Left lobe of liver (tissue), 2 donors: Measurements from ENCODE around the gene RAPGEF6. TPM values are rescaled to one million over a fixed set of nuclear protein-coding genes. Genes with fewer than 3 reads are reported as not detected.
"Not testable (repeated sequence)": the region's sequence is repeated elsewhere in the genome, so short reads cannot be mapped to it uniquely, and the experiment has no call there.

ENCODE experiments used
- ATAC-seq: fragments of 200-7000 bp; cut with Tn5 transposase; one replicate; pipeline ENCODE4 v1.9.1; 2020; ENCODE audit warnings: mild to moderate bottlenecking, moderate library complexity
- DNase-seq: peaks from one replicate; pipeline ENCODE4 v3.0.0-alpha.2; 2020; ENCODE audit warnings: low spot score
- total RNA-seq: library from RNA; stranded (reverse); gene quantifications from one replicate; pipeline ENCODE4 v1.2.1, GENCODE V29; 2021
- donor health status: DM: no; HTN: no; CAD: no; lungs with moderate emphysema.
- donor health status: DM: no; HTN: yes; CAD: no.

The RAPGEF6 gene
- total RNA-seq, 1 donor from 2014 or later: 3.9 TPM

DNA sequence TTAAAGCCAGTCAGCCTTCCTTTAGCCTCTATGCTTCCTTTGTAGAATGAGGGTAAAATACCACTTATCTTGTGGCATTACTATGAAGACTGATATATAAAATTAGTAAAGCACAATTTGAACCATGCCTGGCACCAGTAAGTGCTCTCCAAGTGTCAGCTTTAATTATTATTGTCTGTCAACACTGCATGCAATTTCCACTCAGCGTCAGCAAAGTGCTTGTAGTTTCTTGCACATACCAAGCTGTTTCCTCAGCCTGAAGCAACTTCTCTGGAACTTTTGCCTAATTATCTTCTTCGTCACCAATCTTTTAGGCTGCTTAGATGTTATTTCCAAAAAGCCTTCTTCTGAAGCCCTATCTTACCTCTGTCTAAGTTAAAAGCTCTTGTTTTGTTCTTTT is 193.8 kb downstream of the RAPGEF6 start:
- ATAC-seq (no peak), DNase-seq (no peak)

DNA sequence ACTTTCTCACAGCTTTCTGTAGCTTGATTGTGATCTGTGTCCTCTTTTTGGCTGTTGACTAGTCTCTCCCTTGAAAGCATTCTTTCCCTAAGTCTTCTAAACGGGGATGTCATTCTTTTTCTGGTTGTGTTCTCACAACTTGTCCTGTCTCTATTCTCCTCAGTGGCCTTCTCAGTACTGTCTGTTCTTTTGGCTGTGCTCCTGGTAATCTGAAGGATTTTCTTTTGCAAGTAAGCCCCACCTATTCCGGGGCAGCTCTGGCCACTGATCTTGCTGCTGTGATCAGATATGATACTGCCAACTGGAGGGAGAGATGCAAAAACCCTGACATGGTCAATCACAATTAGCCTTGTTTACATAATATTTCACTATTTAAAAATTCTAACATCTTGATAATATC is 198.9 kb downstream of the RAPGEF6 start:
- no peak for ATAC-seq

DNA sequence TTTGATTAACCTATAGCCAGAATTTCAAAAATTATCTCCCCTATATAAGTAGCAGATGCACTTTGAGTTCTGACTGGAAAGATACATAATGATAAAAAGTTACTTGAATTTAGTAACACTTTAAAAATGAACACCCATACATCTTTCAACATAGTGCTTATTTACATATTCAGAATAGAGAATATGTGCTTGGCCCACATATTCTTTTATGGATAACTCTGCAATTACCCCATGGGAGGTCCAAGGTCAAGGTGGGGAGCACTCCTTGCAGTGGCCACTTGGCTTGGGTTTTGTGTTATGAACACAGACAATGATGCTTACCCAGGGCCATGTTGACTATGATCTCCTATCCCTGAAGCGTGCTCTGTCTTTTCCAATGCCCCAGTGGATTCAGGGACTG is 201.9 kb downstream of the RAPGEF6 start:
- no peak for ATAC-seq

More for the DNA sequence above, 198.9 kb downstream of the RAPGEF6 start:
- DNase-seq: no peak

DNA sequence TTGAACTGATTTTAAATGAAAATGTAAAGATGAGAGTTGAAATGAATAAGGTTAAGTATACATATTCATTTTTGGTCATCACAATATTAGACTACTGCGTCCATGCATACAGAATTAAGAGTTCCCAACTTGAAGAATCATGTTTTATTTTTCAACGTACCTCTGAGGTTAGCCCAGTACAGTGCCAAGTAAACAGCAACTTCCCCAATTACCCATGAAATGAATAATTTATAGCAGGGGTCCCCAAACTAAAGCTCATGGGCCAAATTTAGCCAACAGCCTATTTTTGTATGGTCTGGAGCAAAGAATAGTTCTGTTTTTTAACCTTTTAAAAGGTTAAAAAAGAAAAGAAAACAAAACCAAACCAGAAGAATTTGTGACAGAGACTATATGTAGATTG is 203.2 kb downstream of the RAPGEF6 start:
- DNase-seq: no peak
- no peak for ATAC-seq

More for the DNA sequence above, 201.9 kb downstream of the RAPGEF6 start:
- no peak for DNase-seq

DNA sequence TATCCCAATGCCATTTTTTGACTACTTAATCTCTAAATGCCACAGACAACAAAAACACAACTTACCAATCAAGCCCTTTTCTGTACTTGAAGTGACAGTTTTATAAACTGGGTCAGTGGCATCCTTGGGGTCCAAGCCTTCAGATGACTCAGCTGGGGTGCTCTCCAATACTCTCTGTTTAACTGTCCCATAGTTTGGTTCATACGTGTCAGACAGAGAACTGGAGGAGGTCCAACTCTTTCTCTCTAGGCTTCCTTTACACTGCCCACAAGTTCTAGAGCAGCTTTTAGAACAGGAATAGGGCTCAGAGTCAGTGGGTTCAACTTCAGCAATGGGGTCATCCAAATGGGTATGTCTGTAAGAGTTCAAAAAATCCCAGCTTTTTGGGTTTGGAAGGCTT is 204.2 kb downstream of the RAPGEF6 start:
- ATAC-seq (no peak), DNase-seq (no peak)

DNA sequence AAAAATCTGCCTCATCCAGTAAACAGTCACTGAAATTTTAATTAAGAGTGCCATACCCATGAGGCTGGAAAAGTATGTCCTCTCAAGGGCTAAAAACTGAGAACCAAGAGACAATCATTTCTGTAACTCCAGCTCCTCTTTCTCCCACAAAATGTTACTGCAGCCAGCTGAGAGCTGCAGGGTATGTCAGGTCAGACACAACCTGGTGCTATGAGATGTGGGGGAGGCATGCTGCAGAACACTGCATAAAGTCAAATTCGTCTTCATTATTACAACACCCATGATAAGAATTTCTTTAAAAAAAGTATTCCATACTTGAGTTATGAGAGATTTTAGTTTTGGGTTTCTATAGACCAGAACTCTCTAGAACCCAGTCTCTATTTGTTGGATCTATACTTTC is 209.0 kb downstream of the RAPGEF6 start:
- ATAC-seq: no peak
- no peak for DNase-seq

DNA sequence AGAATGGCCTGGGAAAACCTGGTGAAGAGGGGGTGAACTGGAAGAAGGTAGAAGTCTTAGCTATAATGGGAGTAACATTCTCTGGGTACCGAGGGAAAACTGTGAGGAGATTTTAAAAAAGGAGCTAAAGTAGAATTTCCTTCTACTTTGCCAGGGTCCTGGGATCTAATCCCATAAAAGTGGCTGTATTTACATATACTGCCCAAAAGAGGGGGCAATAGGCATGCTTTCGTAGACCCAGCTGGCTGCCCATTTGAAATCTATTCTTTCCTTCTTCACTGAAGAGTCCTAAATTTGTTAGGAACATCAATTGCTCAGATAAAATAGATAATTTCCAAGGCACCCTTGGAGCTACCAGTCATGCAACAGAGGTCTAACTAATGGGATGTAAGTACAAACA is 212.0 kb downstream of the RAPGEF6 start:
- ATAC-seq: peak; percentile 74

DNA sequence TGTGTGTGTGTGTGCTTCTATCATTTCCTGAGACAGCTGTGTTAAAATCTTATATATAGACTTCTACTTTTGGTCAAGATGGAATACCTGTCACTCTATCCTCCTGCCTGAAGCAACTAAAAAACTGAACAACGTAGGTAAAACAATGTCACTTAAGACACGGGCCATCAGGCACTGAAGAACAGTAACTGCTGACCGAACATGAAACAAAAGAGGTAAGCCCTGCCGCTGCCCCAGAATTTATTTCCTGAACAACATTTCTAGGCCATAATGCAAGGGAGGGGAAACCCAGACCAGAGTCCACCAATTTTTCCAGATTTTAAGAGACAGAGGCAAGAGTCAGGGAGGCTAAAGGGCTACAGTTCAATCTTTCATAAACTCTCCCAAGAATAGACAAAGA is 215.2 kb downstream of the RAPGEF6 start:
- DNase-seq: no peak
- no peak for ATAC-seq

More for the DNA sequence above, 212.0 kb downstream of the RAPGEF6 start:
- no peak for DNase-seq

DNA sequence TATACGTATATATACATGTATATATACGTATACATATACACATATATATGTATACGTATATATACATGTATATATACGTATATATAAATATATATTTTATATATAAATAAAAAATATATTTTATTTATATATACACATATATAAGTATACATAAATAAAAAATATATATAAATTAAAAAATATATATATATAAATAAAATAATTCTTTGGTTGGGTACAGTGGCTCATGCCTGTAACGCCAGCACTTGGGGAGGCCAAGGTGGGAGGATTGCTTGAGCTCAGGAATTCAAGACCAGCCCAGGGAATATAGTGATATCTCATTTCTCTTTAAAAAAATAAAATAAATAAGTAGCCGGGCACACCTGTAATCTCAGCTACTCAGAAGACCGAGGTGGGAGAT is 216.2 kb downstream of the RAPGEF6 start:
- no peak for DNase-seq
- ATAC-seq: no peak

DNA sequence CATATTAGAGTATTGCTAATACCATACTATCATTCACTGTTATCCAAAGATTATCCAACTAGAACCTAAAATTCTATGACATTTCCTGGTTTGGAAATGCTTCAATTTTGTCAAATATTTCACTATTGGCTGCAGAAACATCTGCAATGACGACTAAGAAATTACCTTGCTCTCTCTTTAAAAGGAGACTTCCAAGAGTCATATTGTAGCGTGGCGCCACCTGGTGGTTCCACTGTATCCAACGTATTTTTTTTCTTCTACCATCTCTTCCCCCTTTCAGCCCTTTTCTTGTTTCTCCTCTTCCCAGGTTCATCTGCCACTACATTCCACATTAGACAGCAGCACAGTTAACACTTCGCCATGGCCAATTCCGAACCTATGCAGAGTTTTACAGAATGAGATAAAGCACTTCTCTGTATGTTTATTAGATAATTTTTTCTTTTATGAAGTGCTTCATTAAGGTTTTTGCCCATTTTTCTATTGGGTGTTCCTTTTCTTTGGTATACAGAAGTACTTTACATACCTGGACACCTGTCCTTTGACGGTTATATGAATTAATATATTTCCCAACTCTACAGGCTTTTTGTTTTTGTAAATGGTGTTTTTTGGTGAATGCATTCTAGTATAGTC is 217.7 kb downstream of the RAPGEF6 start:
- DNase-seq (peak; percentile 73), ATAC-seq (peak; percentile 98)

DNA sequence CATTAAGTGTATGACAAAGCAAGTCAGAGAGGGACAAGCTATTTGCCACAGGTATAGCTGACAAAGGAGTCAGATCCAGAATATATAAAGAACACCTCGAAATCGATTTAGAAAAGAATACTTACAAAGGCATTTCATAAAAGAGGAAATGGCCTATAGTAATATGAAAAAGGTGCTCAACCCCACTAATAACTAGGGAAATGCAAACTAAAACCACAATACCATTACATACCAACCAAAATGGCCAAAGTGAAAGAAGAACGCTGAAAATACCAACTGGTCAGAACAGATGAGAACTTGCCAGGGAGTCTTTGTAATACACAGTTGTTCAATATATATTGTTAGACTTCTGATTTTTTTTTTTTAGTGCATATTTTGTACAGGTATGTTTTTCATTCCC is 218.3 kb downstream of the RAPGEF6 start:
- ATAC-seq (no peak), DNase-seq (no peak)

DNA sequence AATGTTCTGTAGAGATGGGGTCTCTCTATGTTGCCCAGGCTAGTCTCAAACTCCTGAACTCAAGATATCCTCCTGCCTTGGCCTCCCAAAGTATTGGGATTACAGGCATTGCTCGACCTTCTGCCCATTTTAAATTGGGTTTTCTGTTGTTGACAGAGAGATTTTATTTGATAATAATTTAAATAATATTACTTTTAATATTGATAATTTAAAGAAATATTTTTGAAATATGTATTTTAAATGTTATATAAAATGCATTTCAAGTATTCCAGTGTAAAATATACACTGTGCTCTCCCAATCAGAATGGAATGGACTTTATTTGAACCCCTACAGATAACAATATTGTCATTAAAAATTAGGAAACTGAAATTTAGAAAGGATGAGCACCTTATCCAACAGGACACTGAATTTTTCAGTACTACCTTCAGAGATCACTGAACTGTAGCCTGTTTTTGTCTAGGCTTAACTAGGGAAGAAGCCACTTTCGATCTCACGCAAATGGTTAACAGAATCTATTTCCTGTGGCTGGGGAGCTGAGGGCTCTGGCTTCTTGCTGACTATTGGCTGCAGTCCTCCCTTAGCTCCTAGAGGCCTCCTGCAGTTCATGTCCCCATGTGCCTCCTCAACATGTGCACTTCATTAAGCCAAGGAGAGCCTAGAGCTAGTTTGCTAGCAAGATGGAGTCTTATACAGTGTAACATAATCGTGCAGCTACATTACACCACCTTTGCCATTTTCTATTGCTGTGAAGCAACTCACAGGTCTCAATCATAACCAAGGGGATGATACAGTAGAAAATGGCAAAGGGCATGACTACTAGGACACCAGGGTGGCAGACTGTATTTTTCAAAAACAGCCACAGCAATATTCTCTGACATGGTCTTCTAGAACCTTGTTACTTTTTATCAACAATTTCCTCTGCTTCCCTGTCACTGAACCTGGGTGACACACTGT is 221.1 kb downstream of the RAPGEF6 start:
- ATAC-seq: no peak

DNA sequence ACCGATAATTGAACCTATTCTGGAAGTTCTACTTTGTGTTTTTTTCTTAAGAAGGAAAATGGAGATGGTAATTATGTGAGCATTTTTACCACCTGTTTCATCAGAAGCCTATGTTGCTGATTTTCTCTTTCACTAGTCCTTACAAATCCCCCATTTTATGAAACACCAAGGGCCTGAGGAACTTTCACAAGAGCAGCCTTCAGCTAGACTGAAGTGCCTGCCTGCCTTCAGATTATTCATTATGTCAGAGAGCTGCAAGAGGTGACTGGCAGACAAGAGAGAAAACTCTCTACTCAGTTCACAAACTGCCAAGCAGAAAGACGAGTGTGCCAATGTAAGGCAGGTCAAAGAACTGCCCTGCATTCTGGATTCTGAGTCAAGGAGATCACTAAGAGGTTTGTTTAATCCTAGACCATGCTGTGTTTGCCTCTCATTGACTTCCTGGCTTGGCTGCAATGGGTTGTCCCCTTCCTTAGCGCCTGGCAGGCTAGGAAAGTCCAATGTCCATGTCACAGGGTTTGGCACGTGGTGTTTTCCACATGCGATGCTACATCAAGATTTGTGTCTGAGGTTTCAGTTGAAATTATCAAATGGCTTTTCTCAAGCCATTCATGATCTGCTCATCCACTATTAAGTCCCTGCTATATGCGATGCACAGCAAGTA is 227.9 kb downstream of the RAPGEF6 start:
- peak; percentile 67 for DNase-seq
- ATAC-seq: peak; percentile 96

More for the DNA sequence above, 221.1 kb downstream of the RAPGEF6 start:
- no peak for DNase-seq

DNA sequence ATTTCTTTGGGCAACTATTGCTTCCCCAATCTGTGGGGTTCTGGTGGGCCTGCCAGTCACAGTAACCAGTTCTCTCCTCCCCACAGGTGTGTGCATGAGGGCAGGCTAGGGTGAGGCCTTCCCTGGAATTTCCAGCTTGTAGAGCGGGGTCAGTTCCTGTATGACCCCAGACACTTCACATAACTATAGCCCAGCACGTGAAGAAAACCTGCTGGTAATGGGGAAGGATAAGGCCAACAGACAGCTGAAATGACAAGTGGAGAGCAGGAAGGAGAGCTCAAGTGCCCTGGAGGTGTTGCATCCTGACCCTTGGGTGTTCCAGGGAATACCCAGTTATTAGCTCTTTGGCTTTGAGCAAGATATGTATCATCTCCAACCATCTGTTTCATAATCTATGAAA is 229.0 kb downstream of the RAPGEF6 start:
- no peak for ATAC-seq
- no peak for DNase-seq

DNA sequence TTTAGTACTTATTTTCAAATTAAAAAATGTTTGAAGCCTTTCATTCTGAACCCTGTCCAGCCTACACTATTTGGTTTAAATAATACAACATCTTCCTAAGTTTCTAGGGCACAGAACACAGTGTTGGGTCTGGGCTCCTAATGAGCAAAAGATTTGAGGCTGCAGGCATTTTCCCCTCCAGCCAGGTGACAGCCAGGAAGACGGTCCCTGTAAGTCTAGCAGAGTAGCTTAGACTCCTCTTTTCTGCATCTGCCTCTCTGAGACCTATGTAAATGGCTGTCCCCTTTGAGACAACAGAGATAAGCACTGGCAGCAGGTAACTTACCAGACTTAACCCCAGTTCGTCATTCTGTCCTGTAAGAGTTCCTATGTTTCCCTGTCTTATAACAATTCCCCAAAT is 229.4 kb downstream of the RAPGEF6 start:
- DNase-seq (no peak), ATAC-seq (no peak)

DNA sequence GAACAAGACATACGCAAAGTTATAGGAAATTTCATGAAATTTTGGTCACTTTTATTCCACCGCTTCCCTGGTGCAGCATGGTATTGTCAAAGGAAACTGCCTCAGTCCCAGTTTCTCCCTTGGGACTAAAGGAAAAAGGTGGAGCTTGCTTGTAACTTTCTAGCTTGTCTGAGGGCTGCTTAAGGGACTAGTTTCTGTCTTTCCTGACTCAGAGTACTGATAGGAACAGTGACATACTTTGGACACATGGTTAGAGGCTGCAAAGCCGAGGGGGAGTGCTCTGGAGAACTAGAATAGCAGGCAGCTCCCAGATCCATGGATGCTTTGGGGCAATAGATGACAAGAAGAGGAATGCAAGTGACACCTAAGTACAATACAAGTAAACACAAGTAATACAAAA is 234.4 kb downstream of the RAPGEF6 start:
- ATAC-seq: no peak
- no peak for DNase-seq

DNA sequence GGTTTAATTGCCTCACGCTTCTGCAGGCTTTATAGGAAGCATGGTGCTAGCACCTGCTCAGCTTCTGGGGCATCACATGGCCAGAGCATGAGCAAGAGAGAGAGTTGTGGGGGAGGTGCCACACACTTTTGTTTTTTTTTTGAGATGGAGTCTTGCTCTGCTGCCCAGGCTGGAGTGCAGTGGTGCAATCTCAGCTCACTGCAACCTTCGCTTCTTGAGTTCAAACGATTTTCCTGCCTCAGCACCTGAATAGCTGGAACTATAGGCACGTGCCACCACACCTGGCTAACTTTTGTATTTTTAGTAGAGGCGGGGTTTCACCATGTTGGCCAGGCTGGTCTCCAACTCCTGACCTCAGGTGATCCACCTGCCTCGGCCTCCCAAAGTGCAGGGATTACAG is 236.0 kb downstream of the RAPGEF6 start:
- not testable (repeated sequence) for ATAC-seq, DNase-seq

DNA sequence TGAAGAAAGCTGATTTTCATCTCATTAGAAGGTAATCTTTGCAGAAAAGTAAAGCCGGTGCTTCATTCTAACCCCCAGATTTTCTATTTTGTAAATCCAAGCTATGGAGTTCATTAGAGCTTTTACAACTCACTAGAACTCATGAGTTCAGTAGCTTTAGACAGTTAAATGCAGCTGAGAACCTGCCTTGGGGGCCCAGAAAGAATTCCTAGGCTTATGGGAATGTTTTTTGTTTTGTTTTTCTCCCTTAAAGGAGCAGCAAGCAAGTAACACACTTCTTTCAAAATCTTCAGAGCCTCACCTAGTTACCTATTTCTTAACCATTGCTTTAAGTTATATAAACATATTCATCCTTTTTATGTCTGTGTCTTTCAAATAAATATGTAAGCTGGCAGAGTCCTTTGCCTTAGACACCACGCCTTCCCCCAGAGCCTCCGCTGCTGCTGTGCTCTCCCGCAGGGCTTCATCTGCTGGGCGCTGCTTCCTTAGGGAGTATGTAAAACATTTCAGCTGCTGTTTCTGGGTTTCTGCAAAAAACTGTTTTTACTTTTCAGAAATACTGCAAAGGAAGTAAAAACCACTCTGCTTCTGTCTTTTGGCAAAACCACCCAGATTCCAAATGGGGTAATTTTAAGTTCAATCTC is 238.3 kb downstream of the RAPGEF6 start:
- DNase-seq: no peak
- no peak for ATAC-seq

DNA sequence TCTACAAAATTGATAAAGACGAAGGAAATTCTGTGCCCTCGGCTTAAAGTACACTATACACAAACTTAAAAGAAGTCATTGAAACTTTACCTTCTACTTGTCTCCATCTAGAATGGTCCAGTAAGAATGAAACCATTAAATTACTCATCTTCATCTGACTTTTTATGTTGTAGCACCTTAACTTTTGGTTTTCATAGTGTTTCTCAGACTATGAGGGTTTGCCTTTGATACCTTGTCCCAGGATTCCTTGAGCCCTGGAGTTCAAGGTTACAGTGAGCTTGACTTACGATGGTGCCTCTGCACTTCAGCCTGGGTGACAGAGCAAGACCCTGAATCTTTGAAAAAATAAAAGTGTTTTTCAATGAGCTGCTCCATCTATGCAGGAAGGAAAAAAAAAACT is 239.0 kb downstream of the RAPGEF6 start:
- ATAC-seq (no peak), DNase-seq (no peak)

DNA sequence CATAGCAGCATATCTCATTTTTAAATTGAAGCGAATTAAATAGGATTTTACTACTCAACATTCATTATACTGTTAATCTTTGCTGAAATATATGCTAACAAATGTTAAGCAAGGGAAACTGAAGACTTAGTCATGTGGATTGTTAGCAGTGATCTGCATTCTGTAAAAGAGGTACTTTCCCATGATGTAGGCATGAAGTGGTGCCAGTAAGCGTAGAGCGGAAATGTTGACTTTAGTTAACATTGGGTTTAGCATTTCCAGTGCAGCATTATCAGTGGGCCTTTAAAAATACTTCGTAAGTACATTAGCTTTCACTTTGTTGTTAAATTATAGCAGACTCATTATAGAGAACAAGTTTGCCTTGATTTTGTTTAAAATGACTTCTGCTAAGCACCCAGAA is 240.9 kb downstream of the RAPGEF6 start:
- ATAC-seq: peak; percentile 90
- peak; percentile 50 for DNase-seq

DNA sequence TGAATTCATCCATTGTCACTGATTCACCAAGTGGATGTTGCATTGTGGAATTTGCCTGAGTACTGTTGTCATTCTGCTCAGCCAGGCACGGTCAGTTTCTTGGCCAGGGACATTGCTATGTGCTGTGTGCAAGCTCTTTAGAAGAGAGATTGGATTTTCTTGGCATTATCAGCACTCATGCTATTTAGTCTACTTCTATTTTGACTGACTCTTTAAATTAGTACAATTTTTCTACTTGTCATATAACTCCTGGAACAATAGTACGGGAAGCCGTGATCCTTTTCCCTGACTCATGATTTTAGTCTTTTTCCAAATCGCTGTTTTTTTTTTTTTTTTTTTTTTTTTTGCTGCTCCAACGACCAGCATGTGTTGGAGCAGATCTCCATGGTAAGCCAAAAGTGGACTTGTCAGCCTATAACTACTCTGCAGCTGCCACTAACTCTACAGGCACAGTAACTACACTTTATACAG is 241.5 kb downstream of the RAPGEF6 start:
- DNase-seq (peak; percentile 50), ATAC-seq (peak; percentile 86)
